Measurements from ENCODE around the gene DPYD.

Gene DPYD

GRCh38 chr1:97056386-97056785 is 864.4 kb downstream of the DPYD start:
- no peak for TF ChIP-seq CTCF (conservative IDR thresholded peaks at IDR 0.05; ENCODE audit: control insufficient read depth, insufficient read depth, low read depth, low read length)
- H3K4me3 ChIP-seq (ENCODE audit: control insufficient read depth, low read depth, low read length) = no peak overlapping the region
- DNase-seq (ENCODE audit: low read depth) = no peak

GRCh38 chr1:97053268-97053667 is 867.6 kb downstream of the DPYD start:
- TF ChIP-seq CTCF (conservative IDR thresholded peaks at IDR 0.05; ENCODE audit: control insufficient read depth, insufficient read depth, low read depth, low read length) = no peak
- no peak for DNase-seq (ENCODE audit: low read depth)

GRCh38 chr1:97051823-97052222 is 869.0 kb downstream of the DPYD start:
- no peak for DNase-seq (ENCODE audit: low read depth)
- TF ChIP-seq CTCF (conservative IDR thresholded peaks at IDR 0.05; ENCODE audit: control insufficient read depth, insufficient read depth, low read depth, low read length) = no peak
- H3K4me3 ChIP-seq (ENCODE audit: control insufficient read depth, low read depth, low read length) = no peak overlapping the region

More at GRCh38 chr1:97053268-97053667, 867.6 kb downstream of the DPYD start:
- H3K4me3 ChIP-seq (ENCODE audit: control insufficient read depth, low read depth, low read length) = no peak overlapping the region

- H3K4me3 ChIP-seq (ENCODE audit: control insufficient read depth, low read depth, low read length) = no peak overlapping the region
- TF ChIP-seq CTCF (conservative IDR thresholded peaks at IDR 0.05; ENCODE audit: control insufficient read depth, insufficient read depth, low read depth, low read length) = peak; percentile 58
- DNase-seq (ENCODE audit: low read depth) = peak; percentile 47
Observed at GRCh38 chr1:97050506-97050905, 870.3 kb downstream of the DPYD start.

GRCh38 chr1:97047421-97047793 is 873.4 kb downstream of the DPYD start:
- H3K4me3 ChIP-seq (ENCODE audit: control insufficient read depth, low read depth, low read length) = no peak overlapping the region
- TF ChIP-seq CTCF (conservative IDR thresholded peaks at IDR 0.05; ENCODE audit: control insufficient read depth, insufficient read depth, low read depth, low read length) = no peak
- no peak for DNase-seq (ENCODE audit: low read depth)

- no peak overlapping the region for H3K4me3 ChIP-seq (ENCODE audit: control insufficient read depth, low read depth, low read length)
- DNase-seq (ENCODE audit: low read depth) = no peak
- TF ChIP-seq CTCF (conservative IDR thresholded peaks at IDR 0.05; ENCODE audit: control insufficient read depth, insufficient read depth, low read depth, low read length) = no peak
Observed at GRCh38 chr1:97046765-97047420, 873.9 kb downstream of the DPYD start.

Measured in fibroblast of mammary gland (primary cell).